ENCODE results near the gene PRUNE2.
"Not testable (repeated sequence)": the region's sequence is repeated elsewhere in the genome, so short reads cannot be mapped to it uniquely, and the experiment has no call there.

PRUNE2 gene

DNA sequence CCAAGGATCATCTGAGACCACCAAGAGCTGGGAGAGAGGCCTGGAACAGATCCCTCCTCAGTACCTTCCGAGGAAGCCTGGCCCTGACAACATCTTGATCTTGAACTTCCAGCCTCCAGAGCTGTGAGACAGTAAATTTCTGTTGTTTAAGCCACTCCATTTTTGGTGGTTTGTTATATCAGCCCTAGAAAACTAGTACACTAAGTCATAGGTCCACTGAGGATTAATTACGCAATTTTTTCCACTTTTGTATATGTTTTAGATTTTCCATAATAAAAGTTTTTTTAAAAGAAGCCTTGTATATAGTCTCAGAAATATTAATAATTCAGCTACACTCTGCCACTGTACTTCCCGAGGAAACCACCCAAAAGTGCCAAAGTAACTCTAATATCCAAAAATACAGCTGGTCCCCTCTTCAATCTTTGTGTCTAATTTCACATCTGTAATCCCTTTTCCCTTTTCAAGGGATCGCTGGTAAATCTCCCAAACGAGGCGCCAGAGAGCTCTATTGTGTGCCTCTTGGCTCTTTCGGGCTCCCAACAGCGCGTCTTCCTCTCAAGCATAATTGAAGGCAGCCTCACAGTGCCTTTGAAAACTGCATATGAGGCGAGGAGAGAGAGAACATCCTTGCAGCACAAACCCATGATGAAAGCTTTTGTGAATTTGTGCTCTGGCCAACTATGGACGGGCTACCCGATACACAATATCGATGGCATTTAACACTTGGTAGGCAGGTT lies 32.7 kb downstream of the PRUNE2 start:
- DNase-seq (ENCODE audit: low read depth in 2 of 2) = peak; percentile 36 to 46

DNA sequence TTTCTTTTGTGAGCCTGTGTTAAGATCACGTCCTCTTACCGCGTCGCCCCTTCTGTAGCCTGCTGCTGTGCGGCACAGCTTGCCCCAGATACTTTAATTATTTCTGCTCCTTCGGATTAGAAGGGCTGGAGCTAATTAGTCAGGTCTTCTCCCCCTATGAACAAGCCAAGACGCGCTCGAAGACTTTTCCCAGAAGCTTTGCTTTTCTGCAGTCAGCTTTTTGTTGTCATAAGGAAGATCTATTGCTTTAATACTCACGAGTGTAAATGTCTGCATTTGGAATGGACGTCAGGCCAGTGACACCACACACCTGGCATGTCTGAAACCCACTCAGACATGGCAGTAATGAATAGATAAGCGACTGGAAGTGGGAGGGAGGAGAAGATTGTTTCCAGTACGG lies 37.0 kb downstream of the PRUNE2 start:
- DNase-seq (ENCODE audit: low read depth in 2 of 2) = peak in 1 of 2 experiments; percentile 8

GRCh38 chr9:76866689-76867088 lies 39.2 kb downstream of the PRUNE2 start:
- DNase-seq (ENCODE audit: low read depth in 2 of 2) = peak; percentile 78 to 80

DNA sequence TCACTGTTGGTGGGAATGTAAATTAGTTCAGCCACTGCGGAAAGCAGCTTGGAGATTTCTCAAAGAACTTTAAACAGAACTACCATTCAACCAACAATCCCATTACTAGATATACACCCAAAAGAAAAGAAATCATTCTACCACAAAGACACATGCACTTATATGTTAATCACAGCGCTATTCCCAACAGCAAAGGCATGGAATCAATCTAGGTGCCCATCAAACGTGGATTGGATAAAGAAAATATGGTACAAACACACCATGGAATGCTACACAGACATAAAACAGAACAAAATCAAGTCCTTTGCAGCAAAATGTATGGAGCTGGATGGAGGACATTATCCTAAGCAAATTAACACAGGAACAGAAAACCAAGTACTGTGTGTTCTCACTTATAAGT lies 42.1 kb downstream of the PRUNE2 start:
- no peak for DNase-seq (ENCODE audit: low read depth in 2 of 2)

- no peak for DNase-seq (ENCODE audit: low read depth in 2 of 2)
These were observed 46.1 kb downstream of the PRUNE2 start for GRCh38 chr9:76859860-76860259.

- DNase-seq (ENCODE audit: low read depth in 2 of 2) = not testable (repeated sequence)
These were observed 47.7 kb downstream of the PRUNE2 start for GRCh38 chr9:76858248-76858647.

DNA sequence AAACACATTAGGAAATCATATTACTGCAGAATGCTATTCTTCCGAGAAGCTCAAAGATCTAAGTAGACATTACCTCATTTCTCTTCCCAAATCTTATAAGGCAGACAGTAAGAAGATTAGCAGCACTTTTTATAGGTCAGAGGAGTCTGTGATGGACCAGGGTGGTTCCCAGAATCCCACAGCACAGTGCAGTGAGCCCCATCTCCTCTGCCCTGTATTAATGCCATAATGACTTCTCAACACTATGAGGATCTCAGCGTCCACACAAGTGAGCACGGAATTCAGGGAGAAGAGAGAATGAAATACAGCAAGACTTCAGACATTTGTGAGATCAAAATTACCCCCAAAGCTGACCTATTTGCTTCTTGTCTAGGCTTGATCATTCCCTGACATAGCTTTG lies 49.9 kb downstream of the PRUNE2 start:
- DNase-seq (ENCODE audit: low read depth in 2 of 2) = no peak

DNA sequence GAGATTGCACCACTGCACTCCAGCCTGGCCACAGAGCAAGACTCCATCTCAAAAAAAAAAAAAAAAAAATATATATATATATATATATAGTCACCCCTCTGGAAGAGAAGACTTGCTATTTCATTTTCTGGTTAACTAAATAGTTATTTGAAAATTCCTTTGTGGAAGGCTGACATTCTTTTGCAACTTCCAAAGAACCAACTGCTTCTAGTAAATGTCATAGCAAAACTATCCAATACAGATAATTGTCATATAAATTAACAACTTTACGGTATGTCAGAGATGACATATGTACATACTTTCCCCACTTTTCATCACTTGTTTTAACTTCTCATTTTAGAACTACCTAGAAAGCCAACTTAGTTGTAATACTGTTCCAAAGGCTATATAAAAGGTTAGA lies 50.9 kb downstream of the PRUNE2 start:
- peak in 1 of 2 experiments; percentile 52 for DNase-seq (ENCODE audit: low read depth in 2 of 2)

- no peak for DNase-seq (ENCODE audit: low read depth in 2 of 2)
These were observed 53.9 kb downstream of the PRUNE2 start for GRCh38 chr9:76852026-76852425.

- no peak for DNase-seq (ENCODE audit: low read depth in 2 of 2)
These were observed 59.6 kb downstream of the PRUNE2 start for GRCh38 chr9:76846297-76846696.

DNA sequence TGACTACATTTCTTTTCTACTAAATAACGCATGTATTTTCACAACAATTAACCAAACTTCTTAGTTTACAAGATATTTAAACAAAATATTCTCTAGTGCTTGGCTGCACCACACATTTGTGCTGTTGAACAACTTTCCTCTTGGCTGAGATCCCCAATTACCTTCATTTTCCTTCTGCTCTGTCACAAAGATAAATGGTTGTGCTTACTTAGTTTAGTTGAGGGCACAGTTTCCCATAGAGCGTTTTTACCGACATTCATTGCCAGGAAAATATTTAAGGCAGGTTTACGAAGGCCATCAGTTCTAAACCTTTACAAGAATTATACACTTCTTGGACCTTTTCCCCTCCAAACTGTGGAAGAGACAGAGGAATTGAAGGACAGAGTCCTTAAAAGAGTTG lies 60.7 kb downstream of the PRUNE2 start:
- DNase-seq (ENCODE audit: low read depth in 2 of 2) = no peak

DNA sequence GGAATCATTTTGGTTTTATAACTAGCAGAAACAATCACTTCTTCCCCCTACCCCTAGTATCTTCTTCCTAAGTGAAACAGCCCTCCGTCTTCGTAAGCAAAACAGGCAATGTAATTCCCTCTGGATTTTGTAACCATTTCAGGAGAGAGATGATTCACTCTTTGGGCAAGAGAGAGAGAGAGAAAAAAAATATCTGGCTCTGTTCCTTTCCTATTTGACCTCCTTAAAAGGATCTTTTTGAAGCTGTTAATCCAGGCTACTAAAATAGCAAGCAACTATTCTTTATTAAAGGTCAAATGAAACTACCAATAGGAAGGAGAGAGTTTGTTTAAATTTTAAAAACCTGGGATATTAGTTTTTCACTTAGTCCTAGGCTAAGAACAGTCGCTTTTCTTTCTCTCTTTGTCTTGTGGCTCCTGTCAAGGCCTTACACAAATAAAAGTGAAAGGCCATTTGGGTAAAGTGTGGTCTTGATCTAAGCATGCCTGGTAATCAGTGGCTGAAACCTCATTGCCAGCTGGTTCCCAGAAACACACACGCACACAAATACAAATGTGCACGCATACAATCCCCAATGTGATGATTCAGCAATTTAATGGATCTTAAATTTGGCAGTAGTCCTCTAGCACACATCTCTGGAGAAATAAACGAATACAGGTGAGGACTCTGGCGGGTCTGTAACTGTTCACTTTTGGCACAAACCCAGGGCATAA lies 70.2 kb downstream of the PRUNE2 start:
- DNase-seq (ENCODE audit: low read depth in 2 of 2) = peak; percentile 88 to 89

- DNase-seq (ENCODE audit: low read depth in 2 of 2) = no peak
These were observed 77.5 kb downstream of the PRUNE2 start for GRCh38 chr9:76828447-76828846.

DNA sequence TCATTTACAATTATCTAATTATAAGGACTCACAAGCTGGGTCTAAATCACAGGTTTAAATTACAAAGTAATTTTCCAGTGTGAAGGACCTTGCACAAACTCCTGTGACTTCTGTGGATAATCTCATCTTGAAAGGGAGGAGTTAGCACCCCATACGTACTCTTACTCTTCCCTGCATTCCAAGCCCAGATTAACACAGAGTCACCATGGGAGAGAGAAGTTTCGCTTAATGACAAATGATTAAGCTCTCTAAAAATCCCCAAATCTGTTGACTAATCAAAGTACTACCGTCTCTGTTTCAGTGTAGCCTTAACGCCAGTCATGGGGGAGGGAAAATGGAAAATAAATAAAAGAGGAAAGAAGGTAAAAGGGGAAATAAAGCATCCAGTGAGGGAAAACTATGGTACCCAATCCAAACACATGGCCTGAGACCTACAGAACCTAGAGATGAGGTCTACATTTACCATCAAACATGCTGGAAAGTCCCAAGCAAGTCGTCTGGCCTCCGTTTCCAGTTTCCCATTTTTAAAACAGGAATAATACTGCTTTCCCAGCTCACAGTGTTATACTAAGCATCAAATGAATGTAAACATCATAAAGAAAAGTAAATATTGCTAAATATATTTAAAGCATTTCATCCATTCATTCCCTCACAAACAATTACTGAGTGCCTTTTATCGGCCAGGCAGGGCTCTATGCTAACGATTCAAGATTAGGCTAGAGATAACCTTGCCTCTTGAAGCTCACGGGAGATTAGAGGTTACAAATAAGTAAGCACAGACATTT lies 78.4 kb downstream of the PRUNE2 start:
- no peak for DNase-seq (ENCODE audit: low read depth in 2 of 2)

DNA sequence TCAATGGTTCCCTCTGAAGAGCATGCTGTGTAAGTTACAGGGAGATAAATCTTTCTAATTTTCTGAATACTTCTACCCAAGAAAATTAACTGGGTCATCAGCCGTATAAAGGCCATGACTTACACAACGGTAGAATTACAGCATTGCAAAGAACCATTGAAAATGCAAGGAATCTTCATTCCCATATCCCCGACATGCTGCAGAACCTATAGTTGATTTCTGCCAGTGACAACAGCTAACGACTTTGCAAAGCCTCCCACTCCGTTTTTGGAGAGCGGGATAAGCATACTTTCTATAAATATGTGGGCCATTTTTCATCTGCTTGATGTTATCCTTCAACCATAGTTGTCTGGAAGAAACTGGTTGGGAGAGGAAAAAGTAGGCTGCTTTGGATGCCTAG lies 85.5 kb downstream of the PRUNE2 start:
- no peak for DNase-seq (ENCODE audit: low read depth in 2 of 2)

DNA sequence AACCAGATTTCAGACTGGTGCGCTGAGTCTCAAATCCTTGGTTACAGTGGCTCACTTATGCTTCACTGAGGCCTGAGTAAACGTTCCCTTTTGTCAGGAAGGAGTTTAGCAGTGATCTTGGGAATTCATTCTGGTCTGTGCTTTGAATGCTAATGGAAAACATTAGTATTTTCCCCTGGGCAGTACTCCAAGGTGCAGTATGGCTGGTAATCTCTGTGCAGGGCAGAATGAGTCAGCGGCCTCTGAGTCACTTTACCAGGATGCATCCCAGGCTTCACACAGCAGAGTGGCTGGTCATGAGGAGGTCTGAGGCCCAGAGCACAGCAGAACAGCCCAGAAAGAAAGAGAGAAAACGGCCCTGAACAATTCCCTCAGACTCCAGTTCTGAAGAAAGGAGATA lies 87.6 kb downstream of the PRUNE2 start:
- peak; percentile 94 to 95 for DNase-seq (ENCODE audit: low read depth in 2 of 2)

DNA sequence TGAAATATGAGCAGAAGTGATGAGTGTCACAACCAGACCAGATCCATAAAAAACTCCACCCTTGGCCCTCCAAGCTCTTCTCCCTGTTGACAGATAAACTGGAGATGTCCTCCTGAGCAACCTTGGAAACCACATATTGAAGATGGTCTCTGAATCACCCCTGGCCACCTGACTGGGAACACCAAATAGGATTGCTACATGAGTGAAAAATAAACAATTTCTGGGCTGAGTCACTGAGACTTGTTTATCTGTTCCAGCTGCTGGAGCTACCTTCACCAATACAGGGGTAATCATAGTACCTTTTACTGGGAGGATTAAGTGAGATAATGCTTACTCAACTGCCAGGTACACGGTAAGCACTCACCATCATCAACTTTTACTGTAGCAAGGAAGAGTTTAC lies 88.4 kb downstream of the PRUNE2 start:
- DNase-seq (ENCODE audit: low read depth in 2 of 2) = peak; percentile 26 to 36

DNA sequence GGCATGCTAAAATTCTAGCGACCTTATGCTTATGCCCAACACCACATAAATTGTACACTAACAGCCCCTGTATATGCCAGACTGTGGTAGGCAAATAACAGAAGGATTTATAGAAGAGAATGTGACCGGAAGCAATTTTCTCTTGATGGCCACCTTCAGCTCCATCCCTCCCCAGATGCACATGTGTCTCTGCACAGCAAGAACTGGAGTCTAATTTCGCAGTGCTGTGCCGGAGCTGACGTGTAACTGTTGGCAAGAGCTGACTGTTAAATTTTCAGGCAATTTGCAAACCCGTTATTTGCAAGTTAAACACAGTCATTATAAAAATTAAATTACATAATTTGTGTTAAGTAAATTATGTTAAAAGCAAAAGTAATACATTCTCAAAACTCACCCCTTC lies 93.3 kb downstream of the PRUNE2 start:
- DNase-seq (ENCODE audit: low read depth in 2 of 2) = no peak

DNA sequence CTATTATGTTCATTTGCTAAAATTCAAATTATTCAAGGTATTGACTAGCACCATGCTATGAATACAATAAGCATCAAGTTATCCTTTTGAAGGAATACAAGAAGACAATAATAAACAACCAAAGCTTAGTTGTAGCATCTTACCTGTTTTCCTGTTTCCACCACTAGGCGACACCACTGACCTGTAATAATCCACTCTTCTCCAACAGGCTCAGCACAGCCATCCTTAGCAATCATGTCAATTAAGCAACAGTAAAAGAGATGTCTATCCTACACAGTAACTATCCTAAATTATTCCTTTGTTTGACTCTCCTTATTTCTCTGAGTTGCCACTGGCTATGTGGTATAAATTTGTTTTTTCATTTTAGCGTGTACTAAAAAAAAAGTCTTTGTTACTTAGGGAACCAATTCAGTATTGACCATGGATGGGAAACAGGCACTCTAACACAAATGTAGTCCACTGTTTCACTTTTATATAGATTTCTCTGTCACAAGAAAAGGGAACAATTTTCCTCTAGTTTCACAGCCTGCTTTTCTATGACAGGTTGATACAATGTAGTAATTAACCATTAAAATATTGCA lies 95.4 kb downstream of the PRUNE2 start:
- DNase-seq (ENCODE audit: low read depth in 2 of 2) = peak; percentile 30 to 33

DNA sequence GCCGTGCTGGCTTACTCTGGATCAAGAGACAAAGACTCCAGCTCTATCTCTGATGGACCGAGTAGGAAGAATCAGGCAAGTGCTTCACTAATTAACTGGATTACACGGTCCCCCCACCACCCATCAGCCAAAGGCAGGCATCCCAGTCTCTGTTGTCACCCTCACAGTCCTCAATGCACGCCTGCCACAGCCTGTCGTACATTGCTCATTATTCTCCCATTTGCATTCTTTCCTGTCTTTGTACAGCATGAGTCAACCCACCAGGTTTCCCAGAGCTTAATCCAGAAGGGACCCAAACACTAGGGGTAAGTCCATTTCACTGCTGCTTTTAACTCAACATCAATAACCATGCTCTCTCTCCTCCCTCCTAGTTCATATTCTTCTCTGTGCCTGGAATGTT lies 97.3 kb downstream of the PRUNE2 start:
- no peak for DNase-seq (ENCODE audit: low read depth in 2 of 2)

- no peak for DNase-seq (ENCODE audit: low read depth in 2 of 2)
These were observed 102.2 kb downstream of the PRUNE2 start for GRCh38 chr9:76803762-76804161.

- no peak for DNase-seq (ENCODE audit: low read depth in 2 of 2)
These were observed 102.8 kb downstream of the PRUNE2 start for GRCh38 chr9:76803083-76803482.

All from fibroblast of skin of left quadriceps (primary cell).